GM19438 (cell line): ENCODE data around the gene GOLGA5.
A peak's percentile ranks its signal among the peaks of the same experiment; 100 is the strongest.
"Not testable (repeated sequence)": the region's sequence is repeated elsewhere in the genome, so short reads cannot be mapped to it uniquely, and the experiment has no call there.

Experiments used
- ATAC-seq: cut with Tn5 transposase; IDR thresholded peaks from one replicate; pipeline ENCODE4 v1.9.1; 2021; ENCODE audit warnings: low read depth; ENCODE audit not compliant: unreplicated experiment

The GOLGA5 gene

GRCh38 chr14:92793709-92794546 lies at the start of gene GOLGA5:
Gene GOLGA5, plus strand, starts transcription at chr14:92794305. Its CDS starts 3,133 bp downstream, at chr14:92797438.
- peak; percentile 97 for ATAC-seq

GRCh38 chr14:92747701-92748258 lies 46.3 kb upstream of the GOLGA5 start:
- ATAC-seq, result no peak

- peak; percentile 85 for ATAC-seq
Observed at GRCh38 chr14:92748259-92749016, 45.7 kb upstream of the GOLGA5 start, which contains the start of gene LGMN. Gene LGMN, minus strand, starts transcription at chr14:92748627. Its CDS starts 15,841 bp downstream, at chr14:92732786.

GRCh38 chr14:92750222-92750728 lies 43.8 kb upstream of the GOLGA5 start:
- not testable (repeated sequence) for ATAC-seq

GRCh38 chr14:92750994-92751400 lies 43.1 kb upstream of the GOLGA5 start:
- no peak for ATAC-seq

GRCh38 chr14:92751819-92752218 lies 42.3 kb upstream of the GOLGA5 start:
- no peak for ATAC-seq

GRCh38 chr14:92753250-92753649 lies 40.9 kb upstream of the GOLGA5 start:
- ATAC-seq, result no peak

GRCh38 chr14:92754966-92755365 lies 39.1 kb upstream of the GOLGA5 start:
- ATAC-seq, result no peak

GRCh38 chr14:92755495-92755894 lies 38.6 kb upstream of the GOLGA5 start:
- ATAC-seq, result no peak

- no peak for ATAC-seq
Observed at GRCh38 chr14:92756446-92756845, 37.7 kb upstream of the GOLGA5 start.

- no peak for ATAC-seq
Observed at GRCh38 chr14:92759300-92759678, 34.8 kb upstream of the GOLGA5 start.

- ATAC-seq, result peak; percentile 55
Observed at GRCh38 chr14:92759679-92760523, 34.2 kb upstream of the GOLGA5 start.

GRCh38 chr14:92760524-92760805 lies 33.6 kb upstream of the GOLGA5 start:
- ATAC-seq, result no peak

GRCh38 chr14:92763666-92764631 lies 30.2 kb upstream of the GOLGA5 start:
- not testable (repeated sequence) for ATAC-seq

- ATAC-seq, result peak; percentile 87
Observed at GRCh38 chr14:92768236-92768635, 25.9 kb upstream of the GOLGA5 start.

GRCh38 chr14:92768795-92769194 lies 25.3 kb upstream of the GOLGA5 start:
- ATAC-seq, result no peak

- ATAC-seq, result no peak
Observed at GRCh38 chr14:92770484-92770883, 23.6 kb upstream of the GOLGA5 start.

GRCh38 chr14:92774572-92774971 lies 19.5 kb upstream of the GOLGA5 start:
- no peak for ATAC-seq

- peak; percentile 89 for ATAC-seq
Observed at GRCh38 chr14:92775292-92775691, 18.8 kb upstream of the GOLGA5 start.
